Renal pelvis (tissue), 12 donors: Measurements from ENCODE around the gene CELA2A. TPM values are rescaled to one million over a fixed set of nuclear protein-coding genes. Genes with fewer than 3 reads are reported as not detected.
A peak's percentile ranks its signal among the peaks of the same experiment; 100 is the strongest.

Source experiments
- DNase-seq: peaks from one replicate; pipeline ENCODE4 v3.0.0-alpha.2; 2013
- long read RNA-seq, 16 experiments: transcript quantifications; one replicate each; lab custom pipeline, GENCODE V29; 2026
- polyA plus RNA-seq, 3 donors: library from polyadenylated mRNA; unstranded; fragments of 120-200 nt; gene quantifications; one replicate each; pipeline ENCODE4 v1.2.1, GENCODE V29; 2013; ENCODE audit not compliant: insufficient read length in 3 of 3

Gene CELA2A
- polyA plus RNA-seq = under 1 TPM in 2 of 3 donors, not detected in 1; 0.14 to 0.59 TPM
- long read RNA-seq, donor 1 = 0 reads
- long read RNA-seq, donor 2 = 0 reads
- long read RNA-seq, donor 3 = 0 reads
- long read RNA-seq, donor 4 = 0 reads
- long read RNA-seq, donor 5 = 0 reads
- long read RNA-seq, donor 6 = 0 reads
- long read RNA-seq, donor 7 = 0 reads
- long read RNA-seq, donor 8 = 0 reads
- long read RNA-seq, donor 9 = 0 reads
- long read RNA-seq, donor 10 = 0 reads
- long read RNA-seq, donor 11 = 0 reads
- long read RNA-seq, donor 12 = 0 reads
- long read RNA-seq, donor 13 = 0 reads
- long read RNA-seq, donor 14 = 0 reads
- long read RNA-seq, donor 15 = 0 reads
- long read RNA-seq, donor 16 = 0 reads

DNA sequence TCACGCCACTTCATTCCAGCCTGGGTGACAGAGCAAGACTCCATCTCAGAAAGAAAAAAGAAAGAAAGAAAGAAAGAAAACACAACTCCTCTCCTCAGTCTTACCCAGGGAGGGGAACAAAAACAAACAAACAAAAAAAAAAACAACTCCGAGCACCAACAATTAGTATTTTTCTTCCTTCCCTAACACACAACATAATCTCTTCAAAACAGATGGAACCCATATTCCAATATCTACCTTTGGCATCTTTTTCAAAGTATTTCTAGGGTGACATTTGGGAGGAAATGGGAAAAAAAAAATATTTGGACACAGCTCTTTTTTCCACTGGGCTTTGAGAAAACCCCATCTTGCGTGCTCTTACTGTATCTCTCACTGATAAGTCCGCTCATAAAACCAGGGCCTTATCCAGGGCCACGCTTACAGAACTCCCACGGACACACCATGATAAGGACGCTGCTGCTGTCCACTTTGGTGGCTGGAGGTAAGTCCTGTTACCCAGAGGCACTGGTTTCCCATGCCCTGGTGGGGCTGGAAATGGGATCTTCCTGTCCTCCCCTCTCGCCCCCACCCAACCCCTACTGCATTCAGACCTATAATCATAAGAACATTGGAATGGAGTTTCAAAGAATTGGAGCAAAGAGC lies at the start of gene CELA2A:
CELA2A (plus strand) TSS at position 420 of the 642 bp plus-strand sequence; CDS start at position 442, 22 bp downstream.
- no peak for DNase-seq

DNA sequence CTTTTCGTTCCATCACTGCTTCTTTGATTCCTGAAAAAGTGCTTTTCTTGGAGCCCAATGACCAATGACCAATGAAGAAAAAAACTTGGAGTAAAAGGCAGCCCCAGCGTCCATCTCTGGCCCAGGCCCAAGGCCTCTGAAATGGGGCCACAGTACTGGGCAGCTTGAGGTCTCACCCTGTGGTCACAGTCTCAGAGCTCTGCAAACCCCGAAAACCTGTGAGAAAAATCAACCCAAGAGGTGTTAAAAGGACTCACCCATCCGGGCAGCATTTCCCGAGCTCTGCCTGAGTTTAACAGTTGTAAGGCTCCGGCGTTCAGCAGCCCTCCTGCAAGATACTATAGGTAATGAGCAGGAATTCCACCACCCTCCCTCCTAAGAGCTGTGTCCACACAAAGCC lies 49.0 kb upstream of the CELA2A start:
- no peak for DNase-seq

DNA sequence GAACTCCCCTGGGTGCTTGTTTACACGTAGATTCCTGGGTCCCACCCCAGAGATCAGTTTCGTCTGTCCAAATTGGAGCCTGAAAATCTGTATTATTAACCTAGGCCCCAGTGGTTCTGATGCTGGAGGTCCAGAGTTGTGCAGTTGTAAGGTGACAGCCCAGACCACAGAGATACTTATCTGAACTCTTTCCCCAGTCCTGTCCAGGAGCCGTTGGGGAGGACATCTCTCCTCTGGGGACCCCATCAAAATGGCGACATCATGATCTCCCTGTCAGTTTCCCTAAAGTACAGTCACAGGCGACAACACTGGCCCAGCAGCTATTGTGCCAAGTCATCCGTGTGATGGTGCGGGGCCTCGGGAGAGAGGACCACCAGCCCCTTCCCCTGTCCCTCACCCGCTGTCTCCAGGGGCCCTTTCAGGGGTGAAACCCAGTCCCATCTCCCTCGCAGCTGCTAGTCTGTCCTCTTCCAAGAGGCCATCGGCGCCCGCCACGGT lies 47.6 kb upstream of the CELA2A start:
- DNase-seq = no peak

DNA sequence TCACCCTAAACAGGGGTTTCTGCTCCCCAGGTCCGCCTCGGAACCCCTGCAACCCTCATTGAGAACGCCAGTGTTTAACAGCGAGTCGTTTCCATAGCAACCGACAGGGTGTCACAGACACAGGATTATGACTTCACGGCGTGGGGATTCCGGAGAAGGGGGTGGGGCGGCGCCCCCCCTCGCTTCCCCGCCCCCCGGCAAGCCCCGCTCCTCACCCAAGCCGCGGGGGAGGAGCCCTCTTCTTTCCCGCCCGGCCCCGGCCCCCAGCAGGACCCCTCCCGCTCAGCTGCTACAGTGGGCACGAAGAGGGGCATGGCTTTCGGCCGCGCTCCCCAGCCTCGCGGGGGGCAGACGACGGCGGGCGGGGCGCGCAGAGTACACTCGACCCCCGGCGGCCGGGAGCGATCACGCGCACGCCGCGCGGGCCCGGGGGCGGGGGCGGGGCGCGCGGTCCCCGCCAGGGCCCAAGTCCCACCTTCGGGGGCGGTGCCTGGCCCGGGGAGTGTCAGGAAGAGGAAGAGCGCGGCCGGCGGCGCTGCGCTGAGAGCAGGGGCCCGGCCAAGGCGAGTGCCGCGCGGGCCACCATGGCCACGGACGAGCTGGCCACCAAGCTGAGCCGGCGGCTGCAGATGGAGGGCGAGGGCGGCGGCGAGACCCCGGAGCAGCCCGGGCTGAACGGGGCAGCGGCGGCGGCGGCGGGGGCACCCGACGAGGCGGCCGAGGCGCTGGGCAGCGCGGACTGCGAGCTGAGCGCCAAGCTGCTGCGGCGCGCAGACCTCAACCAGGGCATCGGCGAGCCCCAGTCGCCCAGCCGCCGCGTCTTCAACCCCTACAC lies 46.9 kb upstream of the CELA2A start, which contains the start of gene EFHD2:
EFHD2 (plus strand) TSS at position 501 of the 835 bp plus-strand sequence; CDS start at position 585, 84 bp downstream.
- DNase-seq = peak; percentile 89

- no peak for DNase-seq
Measured at GRCh38 chr1:15410223-15410883, 46.2 kb upstream of the CELA2A start.

DNA sequence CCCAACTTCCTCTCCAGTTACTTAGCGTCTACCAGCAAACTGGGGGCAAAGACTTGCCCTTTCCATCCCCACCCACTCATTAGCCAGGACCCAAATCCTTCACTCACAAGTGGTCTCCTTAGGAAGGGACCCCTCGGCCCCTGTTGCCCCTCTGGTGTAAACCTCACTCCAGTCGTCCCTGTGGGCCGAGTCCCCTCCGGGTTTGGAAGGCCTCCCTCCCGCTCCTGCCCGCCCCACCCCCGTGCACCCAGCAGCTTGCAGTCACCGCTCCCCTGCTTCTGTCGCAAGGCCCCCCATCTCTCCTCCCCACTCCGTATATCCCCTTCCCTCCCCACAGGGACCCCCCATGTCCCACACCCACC lies 45.7 kb upstream of the CELA2A start:
- DNase-seq = no peak

DNA sequence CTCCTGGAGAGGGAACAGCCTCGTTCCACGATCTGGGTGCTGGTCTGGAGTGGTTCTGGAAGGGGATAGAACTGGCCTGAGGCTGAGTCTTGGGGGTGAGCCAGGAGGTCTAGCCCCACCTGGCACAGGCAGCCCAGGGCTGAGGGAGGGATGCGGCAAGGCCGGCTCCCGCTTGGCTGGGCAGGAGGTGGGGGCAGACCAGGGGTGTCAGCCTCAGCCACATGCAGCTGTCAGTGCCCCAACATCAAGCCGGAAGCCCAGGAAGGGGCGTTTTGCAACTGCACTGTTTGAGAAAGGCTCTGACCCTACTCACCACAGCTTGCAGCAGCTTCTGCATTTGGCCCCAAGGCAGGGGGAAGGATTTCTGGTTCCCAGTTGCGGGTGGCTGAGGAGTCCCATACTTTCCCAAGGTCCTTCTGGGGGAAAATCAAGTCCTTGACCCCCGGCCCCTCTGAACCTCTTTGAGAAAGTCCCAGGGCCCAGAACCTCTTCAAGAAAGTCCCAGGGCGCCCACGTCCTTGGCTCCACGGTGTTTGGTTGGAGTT lies 44.9 kb upstream of the CELA2A start:
- DNase-seq = no peak

DNA sequence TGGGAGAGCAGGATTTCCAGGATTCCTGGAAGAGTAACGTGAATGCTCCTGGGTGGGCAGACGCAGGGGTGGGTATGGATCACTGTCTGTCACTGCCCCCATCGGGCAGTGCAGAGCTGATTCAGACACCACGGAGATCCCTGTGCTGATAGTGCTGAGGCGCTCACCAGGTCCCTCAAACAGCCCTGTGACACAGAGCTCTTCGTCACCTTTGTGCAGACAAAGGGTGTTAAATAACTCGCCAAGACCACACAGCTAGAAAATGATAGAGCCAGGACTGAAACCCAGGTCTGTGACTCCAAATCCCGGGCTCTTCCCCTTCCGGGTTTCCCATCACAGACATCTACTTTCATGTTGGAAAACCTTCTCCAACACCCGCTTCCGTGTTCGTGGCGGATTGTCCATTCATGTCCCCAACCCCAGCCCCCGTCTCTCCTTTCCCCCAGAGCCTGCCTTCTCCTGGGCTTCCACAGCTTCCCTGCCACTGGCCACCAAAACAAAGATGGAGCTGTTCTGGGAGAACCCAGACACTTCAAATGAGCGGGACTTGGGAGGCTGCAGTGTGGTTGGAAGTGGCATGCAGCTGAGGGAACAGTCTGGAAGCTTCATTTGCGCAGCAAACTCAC lies 44.2 kb upstream of the CELA2A start:
- no peak for DNase-seq

- no peak for DNase-seq
Measured at GRCh38 chr1:15412843-15413242, 43.7 kb upstream of the CELA2A start.

DNA sequence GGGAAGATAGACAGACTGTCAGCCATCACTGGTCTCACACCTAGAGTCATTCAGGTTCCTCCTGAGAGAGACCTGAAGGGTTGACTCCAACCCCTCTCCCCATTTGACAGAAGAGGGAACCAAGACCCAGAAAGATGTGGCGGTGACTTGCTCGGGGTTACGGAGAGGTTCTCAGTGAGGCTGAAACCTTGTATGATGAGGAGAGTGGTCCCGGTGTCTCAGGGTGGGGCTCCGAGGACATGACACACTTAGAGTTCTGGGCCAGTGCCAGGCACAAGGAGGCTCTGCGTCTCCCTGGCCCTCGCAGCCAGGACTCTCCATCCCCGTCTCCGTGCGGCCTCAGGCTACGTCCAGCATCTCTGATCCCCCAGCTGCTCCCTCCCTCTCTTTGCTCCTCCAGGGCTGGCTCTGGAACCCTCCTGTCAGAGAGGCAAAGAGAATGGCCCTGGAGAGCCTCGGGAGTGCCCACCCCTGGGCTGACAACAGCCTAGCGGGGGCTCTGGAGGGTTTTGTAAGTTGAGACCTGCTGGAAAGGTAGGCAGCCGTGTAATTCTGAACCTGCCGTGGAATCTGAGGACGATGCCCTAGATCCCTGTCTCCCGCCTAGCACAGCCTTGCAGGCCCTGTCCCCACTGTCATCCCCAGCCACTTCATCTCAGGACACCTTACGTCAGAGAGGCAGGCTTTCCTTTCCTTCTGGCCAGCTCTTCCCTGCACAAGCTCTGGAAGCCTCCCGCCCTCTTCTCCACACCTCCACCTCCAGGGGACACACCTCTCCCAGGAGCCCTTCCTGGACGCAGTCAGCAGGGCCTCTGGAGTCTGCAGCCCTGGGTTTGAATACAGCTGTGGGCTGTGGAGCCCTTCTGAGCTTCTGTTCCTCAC lies 42.7 kb upstream of the CELA2A start:
- DNase-seq = no peak

- no peak for DNase-seq
Measured at GRCh38 chr1:15414445-15414983, 42.0 kb upstream of the CELA2A start.

DNA sequence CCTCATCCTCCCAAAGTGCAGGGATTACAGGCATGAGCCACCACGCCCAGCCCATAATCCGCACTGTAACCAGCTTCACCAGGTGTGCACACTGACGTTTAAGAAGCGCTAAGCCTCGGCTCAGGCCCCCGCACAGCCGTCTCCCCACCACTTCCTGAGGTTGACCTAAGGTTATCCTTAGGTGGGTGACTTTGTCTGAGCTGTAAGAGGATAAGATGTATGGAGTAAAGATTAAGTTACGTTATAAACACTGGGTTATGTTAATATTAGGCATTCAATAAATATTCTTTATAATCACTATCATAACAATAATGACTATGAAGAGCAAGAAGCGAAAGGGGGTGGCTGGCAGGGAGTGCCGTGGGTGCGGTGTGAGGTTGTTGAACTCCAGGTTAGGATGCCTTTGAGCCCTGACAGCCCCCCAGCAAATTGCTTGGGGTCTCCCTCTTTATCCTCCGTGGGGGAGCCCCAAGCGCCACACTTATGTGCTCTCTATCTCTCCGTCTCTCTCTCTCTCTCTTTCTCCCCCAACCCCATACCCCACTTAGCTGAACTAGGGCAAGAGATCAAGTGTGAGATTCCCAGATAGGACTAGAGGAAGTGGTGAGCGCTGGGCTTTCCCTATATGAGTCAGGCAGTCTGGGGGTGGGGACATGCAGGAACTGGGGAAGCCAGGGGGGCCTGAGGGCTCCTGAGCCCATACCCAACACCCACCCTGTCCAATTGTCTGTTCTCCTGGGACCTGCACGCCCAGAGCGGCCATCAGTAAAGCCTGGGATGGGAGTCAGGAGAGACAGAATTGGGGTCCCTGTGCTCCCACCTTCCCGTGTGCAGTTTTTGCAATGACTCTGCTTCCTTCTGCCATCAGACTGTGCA lies 39.2 kb upstream of the CELA2A start:
- no peak for DNase-seq

DNA sequence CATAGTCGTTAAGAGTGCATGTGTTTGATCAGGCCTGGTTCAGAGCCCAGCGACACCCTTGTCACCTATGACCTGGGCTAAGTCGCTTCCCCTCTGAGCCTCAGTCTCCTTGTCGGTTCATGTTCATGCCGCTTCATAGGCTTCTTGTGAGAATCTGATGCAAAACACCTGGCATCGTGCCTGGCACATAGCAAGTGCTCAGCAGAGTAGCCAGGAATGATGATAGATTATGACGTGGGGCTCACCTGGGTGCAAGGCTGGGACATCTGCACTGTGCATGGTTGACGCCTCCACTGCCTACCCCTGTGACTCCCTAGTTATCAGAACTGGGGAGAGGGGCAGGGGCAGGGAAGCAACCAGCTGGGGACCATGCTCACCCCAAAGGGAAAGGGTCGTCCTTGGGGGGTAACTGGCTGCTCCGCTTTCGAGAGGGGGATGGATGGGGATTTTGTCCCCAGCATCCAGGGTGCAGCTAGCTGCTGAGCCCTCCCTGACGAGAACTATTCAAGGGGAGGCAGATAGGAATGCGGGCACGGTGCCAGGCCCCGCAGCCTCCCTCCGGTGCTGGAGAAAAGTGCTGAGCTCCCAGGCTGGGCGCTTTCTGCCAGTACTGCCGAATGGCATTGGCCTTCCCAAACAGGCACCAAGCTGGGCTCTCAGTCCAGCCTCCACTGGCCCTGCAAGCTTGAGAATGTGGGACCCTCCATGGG lies 37.6 kb upstream of the CELA2A start:
- DNase-seq = no peak

DNA sequence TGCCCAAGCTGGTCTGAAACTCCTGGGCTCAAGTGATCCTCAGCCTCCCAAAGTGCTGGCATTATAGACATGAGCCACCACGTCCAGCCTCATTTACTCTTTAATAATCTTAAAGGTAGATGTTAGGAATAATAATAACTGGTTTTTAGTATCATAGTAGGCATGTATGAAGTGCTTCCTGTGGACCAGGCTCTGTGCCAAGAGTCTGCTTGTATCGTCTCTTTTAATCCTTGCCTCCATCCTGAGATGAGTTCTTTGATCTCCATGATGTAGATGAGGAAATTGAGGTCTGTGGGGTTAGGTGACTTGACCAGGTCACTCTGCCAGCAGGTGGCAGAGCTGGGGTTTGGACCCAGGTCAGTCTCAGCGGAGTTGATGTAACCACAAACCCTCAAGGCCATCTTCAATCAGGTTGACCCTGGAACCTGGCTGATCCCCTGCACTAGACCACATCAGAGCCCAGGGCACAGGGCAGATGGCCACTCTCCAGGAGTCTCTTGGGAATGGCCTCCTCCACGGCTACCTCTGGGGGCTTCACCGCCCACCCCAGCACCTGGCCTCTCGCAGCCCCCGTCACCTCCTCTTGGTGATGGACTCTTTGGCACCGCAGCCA lies 35.6 kb upstream of the CELA2A start:
- DNase-seq = no peak

GRCh38 chr1:15422871-15423270 lies 33.7 kb upstream of the CELA2A start:
- DNase-seq = no peak

- no peak for DNase-seq
Measured at GRCh38 chr1:15423355-15424077, 33.0 kb upstream of the CELA2A start.

GRCh38 chr1:15424146-15424667 lies 32.3 kb upstream of the CELA2A start:
- no peak for DNase-seq
